ENCODE data around the gene KIF12.

The KIF12 gene

GRCh38 chr9:114055894-114056293 lies 43.2 kb downstream of the KIF12 start:
- Histone ChIP-seq H3K36me3 (ENCODE audit: low read depth) (no peaks in the 10 kb centered on the region), H3K27ac (ENCODE audit: poor library complexity, severe bottlenecking) (no peak overlapping the region), H3K4me1 (ENCODE audit: insufficient read depth, poor library complexity, severe bottlenecking) (no peaks in the 10 kb centered on the region), H3K9me3 (ENCODE audit: severe bottlenecking) (no peaks in the 10 kb centered on the region), H3K4me3 (ENCODE audit: severe bottlenecking) (no peak overlapping the region), H3K27me3 (ENCODE audit: insufficient read depth, poor library complexity, severe bottlenecking) (no peaks in the 10 kb centered on the region)
- no peak for TF ChIP-seq CTCF (IDR thresholded peaks at IDR 0.05; ENCODE audit: poor library complexity, severe bottlenecking)
- DNase-seq (ENCODE audit: low spot score) (no peak), ATAC-seq (ENCODE audit: low read depth) (no peak)

GRCh38 chr9:114055061-114055460 lies 44.0 kb downstream of the KIF12 start:
- H3K4me1 ChIP-seq (ENCODE audit: insufficient read depth, poor library complexity, severe bottlenecking) = no peaks in the 10 kb centered on the region

GRCh38 chr9:114054191-114054690 lies 44.9 kb downstream of the KIF12 start:
- Histone ChIP-seq H3K4me1 (ENCODE audit: insufficient read depth, poor library complexity, severe bottlenecking) (no peaks in the 10 kb centered on the region), H3K27me3 (ENCODE audit: insufficient read depth, poor library complexity, severe bottlenecking) (no peaks in the 10 kb centered on the region), H3K27ac (ENCODE audit: poor library complexity, severe bottlenecking) (no peak overlapping the region), H3K4me3 (ENCODE audit: severe bottlenecking) (no peak overlapping the region), H3K36me3 (ENCODE audit: low read depth) (peaks cover 6% of the 10 kb centered on the region; the same call in 1 of the 2 replicates), H3K9me3 (ENCODE audit: severe bottlenecking) (no peaks in the 10 kb centered on the region)
- no peak for TF ChIP-seq CTCF (IDR thresholded peaks at IDR 0.05; ENCODE audit: poor library complexity, severe bottlenecking)
- no peak for ATAC-seq (ENCODE audit: low read depth)
- DNase-seq (ENCODE audit: low spot score) = no peak

More at GRCh38 chr9:114055061-114055460, 44.0 kb downstream of the KIF12 start:
- no peak for TF ChIP-seq CTCF (IDR thresholded peaks at IDR 0.05; ENCODE audit: poor library complexity, severe bottlenecking)
- Histone ChIP-seq H3K27ac (ENCODE audit: poor library complexity, severe bottlenecking) (no peak overlapping the region), H3K9me3 (ENCODE audit: severe bottlenecking) (no peaks in the 10 kb centered on the region), H3K36me3 (ENCODE audit: low read depth) (peaks cover 3% of the 10 kb centered on the region; the same call in 1 of the 2 replicates), H3K4me3 (ENCODE audit: severe bottlenecking) (no peak overlapping the region), H3K27me3 (ENCODE audit: insufficient read depth, poor library complexity, severe bottlenecking) (no peaks in the 10 kb centered on the region)
- no peak for DNase-seq (ENCODE audit: low spot score)
- no peak for ATAC-seq (ENCODE audit: low read depth)

- DNase-seq (ENCODE audit: low spot score) (no peak), ATAC-seq (ENCODE audit: low read depth) (no peak)
- no peak for TF ChIP-seq CTCF (IDR thresholded peaks at IDR 0.05; ENCODE audit: poor library complexity, severe bottlenecking)
Observed at GRCh38 chr9:114053246-114054005, 45.7 kb downstream of the KIF12 start.

GRCh38 chr9:114051706-114052105 lies 47.4 kb downstream of the KIF12 start:
- ATAC-seq (ENCODE audit: low read depth) = no peak
- TF ChIP-seq CTCF (IDR thresholded peaks at IDR 0.05; ENCODE audit: poor library complexity, severe bottlenecking) = no peak
- H3K4me1 ChIP-seq (ENCODE audit: insufficient read depth, poor library complexity, severe bottlenecking) = no peaks in the 10 kb centered on the region
- H3K27ac ChIP-seq (ENCODE audit: poor library complexity, severe bottlenecking) = no peak overlapping the region
- no peaks in the 10 kb centered on the region for H3K27me3 ChIP-seq (ENCODE audit: insufficient read depth, poor library complexity, severe bottlenecking)
- H3K36me3 ChIP-seq (ENCODE audit: low read depth) = peaks cover 11% of the 10 kb centered on the region; the same call in 1 of the 2 replicates
- H3K4me3 ChIP-seq (ENCODE audit: severe bottlenecking) = no peak overlapping the region
- H3K9me3 ChIP-seq (ENCODE audit: severe bottlenecking) = no peaks in the 10 kb centered on the region
- DNase-seq (ENCODE audit: low spot score) = no peak

More at GRCh38 chr9:114053246-114054005, 45.7 kb downstream of the KIF12 start:
- Histone ChIP-seq H3K27me3 (ENCODE audit: insufficient read depth, poor library complexity, severe bottlenecking) (no peaks in the 10 kb centered on the region), H3K36me3 (ENCODE audit: low read depth) (peaks cover 6% of the 10 kb centered on the region; the same call in 1 of the 2 replicates), H3K4me3 (ENCODE audit: severe bottlenecking) (no peak overlapping the region), H3K27ac (ENCODE audit: poor library complexity, severe bottlenecking) (no peak overlapping the region), H3K4me1 (ENCODE audit: insufficient read depth, poor library complexity, severe bottlenecking) (no peaks in the 10 kb centered on the region), H3K9me3 (ENCODE audit: severe bottlenecking) (no peaks in the 10 kb centered on the region)

All from RWPE2 (cell line).